HG02852 (cell line): ENCODE results near the gene CMKLR1.

Source experiments
- ATAC-seq: cut with Tn5 transposase; IDR thresholded peaks from one replicate; pipeline ENCODE4 v1.9.1; 2021; ENCODE audit warnings: mild to moderate bottlenecking, moderate library complexity; ENCODE audit not compliant: unreplicated experiment

Gene CMKLR1

DNA sequence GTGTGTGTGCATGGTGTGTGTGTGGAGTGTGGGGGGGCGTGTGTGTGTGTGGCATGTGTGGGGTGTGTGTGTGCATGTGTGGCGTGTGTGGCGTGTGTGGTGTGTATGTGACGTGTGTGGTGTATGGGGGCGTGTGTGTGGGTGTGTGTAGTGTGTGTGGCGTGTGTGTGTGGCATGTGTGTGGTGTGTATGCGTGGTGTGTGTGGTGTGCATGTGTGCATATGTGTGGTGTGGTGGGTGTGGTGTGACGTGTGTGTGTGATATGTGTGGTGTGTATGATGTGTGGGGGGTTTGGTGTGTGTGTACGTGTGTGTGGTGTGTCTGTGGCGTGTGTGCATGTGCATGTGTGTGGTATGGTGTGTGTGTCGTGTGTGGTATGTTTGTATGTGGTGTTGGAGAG is 24.1 kb upstream of the CMKLR1 start:
- ATAC-seq = no peak

DNA sequence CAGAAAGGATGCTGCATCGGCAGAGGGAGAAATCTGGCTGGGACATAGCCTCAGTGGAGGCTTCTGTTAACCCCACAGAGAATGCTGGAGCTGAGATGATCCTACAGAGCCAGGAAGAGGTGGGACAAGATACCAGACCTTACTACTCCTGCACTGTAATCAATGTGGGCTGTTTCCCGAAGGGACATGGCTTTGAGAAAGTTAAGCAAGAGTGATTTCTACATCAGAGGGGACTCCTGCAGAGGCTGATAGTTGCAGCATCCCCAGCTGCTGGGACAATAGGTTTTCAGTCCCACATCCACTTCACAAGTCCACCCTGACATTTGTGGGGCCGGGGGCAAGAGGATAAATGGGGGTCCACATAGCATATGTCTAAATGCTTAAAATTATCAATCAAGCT is 22.5 kb upstream of the CMKLR1 start:
- no peak for ATAC-seq

DNA sequence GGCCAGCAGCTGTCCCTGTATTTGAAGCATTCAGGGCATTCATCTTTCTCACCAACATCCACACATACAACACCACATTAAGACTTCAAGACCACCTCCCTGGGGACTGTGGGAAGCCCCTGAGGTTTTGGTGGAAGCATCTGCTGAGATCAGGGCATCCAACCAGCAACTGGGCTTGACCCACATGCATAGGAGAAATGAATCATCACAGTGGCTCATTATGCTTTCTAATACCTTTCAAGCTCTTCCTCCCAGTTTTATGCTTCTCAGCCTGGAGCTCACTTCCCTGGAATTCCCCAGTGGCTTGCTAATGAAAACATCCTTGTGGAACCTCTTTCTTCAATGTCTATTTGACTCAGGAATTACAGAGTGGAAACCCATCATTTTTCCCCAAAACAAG is 21.4 kb upstream of the CMKLR1 start:
- peak; percentile 61 for ATAC-seq

DNA sequence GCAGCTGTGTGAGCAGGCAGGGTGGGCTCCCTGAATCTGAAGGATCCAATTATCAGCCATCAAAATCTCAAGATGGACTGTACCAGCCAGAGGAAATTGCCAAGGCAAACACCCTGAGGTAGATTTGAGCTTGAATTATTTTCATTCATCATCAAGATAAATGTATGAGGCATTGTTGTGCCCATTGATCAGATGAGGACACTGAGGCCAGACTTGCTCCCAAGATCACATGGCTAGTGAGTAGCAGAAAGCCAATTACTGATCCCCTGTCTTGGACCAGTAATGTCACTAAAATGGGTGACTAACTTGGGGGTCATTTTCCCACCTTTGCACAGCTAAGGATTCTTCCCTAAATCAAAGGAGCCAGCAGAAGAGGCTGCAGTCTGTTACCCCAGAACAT is 20.9 kb upstream of the CMKLR1 start:
- no peak for ATAC-seq

DNA sequence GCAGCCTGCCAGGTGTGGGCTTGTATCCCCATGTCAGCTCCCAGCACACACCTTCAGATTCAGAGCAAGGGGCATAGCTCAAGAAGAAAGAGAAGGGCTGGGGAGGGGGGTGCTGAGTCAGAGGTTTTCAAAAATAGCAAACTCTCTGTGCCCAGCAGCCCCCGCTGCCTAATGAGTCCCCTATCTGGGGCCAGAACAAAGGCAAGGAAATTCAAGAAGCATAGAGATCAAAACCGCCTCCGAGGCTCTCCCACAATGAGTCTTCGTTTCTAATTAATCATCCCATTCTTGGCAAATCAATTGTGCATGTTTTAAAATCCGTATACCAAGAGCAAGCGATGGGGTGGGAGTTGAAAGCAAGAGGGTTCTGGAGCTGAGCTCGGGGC is 19.5 kb upstream of the CMKLR1 start:
- ATAC-seq = no peak

DNA sequence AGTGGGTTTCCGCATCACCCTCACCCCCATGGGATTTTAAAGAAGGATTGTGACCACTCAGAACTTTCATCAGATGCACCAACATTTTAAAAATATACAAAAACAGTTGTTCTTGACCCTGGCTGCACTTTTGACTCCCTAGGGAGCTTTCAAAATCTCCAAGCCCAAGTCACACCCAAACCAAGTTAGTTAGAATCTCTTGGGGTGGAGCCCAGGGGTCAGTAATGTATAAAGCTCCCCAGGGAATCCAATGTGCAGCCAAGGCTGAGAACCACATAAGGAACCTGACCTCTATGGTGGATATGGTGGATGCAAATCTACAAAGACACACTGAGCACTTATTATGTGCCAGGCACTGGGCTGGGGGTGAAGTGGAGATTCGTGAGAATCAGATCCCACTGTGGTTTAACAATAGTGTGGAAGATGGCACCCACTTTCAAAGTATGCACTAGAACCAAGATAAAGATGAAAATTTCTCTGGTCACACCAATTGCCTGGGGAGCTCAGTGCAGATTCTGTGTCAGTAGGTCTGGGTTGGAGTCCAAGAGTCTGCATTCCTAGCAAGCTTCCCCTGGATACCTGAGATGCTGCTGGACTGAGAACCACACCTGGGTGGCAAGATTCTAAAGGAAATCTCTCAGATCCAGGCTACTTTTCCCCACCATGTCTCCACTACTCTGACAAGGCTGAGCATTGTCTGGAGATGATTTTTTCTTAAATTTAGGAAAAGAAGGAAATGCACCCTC is 18.9 kb upstream of the CMKLR1 start:
- ATAC-seq = no peak

DNA sequence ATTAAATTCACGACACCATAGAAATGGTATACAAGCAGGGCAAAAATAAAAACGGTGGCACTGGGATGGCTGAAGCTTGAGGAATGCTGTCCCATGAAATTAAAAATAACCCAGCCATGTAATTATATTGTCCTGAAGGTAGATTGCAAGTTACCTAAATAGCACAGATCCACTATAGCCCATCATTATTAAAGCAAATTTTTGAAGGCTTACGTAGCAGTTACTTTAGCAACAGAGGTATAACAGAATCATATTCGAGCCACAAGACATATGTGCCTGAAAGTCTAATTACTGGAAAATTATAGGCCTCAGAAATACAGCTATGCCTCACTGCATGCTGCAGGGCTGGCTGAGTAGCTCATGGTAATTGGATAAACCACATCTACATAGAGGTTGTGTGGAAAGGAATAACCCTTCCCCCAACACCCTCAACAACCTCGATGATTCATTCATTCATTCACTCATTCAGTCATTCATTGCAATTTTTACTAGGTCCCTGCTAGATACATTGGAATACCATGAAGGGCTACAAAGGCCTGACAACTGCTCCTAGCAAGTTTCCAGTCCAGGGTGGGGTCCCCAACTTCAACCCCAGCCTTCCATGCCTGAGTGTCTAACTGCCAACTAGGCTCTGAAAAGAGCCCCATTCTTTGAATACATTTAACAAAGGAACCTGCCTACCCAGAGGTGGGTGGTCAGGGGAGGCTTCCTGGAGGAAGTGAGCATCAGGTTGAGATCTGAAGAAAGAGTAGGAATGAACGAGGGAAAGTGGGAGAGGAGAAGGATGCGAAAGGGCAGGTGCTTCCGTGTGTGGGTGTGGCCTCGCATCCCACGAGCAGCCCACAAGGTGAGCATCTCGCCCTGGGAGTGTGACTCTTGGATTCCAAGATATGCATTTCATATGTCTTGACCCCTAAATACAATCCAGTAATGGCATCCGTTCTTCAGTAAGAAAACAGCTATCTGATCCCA is 18.0 kb upstream of the CMKLR1 start:
- no peak for ATAC-seq

DNA sequence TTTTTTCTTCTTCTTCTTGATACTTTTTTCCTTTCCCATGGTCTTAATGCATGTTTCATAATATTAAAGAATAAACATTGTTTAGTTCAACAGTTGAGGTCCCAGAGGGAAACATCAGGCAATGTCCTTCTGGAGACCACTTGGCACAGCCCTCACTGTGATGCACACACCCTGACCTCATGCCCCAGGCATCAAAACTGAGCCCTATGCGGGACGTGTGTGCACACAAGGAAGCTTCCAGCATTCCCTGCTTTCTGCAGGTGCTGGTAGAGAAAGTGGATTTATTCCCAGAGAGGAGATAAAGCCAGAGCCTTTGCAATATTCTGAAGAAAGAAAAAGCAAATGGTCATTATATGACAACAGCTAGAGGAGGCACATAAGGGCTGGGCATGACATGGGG is 16.0 kb upstream of the CMKLR1 start:
- no peak for ATAC-seq

DNA sequence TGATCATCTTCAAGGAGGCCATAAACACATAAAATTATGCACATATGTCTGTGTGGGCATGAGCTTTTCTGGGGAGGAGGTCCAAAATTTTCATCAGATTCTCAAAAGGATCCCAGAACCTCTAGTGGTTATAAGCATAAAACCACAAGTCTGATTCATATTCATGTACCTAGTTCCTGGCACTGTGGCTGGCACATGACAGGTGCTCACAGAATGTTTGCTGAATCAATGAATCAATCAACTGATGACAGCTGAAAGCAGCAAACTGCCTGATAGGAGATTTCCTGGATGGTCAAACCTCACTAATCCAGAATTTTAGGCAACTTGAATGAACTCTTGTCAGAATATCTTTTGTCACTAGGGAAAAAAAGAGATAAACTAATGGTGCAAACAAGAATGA is 13.5 kb upstream of the CMKLR1 start:
- ATAC-seq = no peak

DNA sequence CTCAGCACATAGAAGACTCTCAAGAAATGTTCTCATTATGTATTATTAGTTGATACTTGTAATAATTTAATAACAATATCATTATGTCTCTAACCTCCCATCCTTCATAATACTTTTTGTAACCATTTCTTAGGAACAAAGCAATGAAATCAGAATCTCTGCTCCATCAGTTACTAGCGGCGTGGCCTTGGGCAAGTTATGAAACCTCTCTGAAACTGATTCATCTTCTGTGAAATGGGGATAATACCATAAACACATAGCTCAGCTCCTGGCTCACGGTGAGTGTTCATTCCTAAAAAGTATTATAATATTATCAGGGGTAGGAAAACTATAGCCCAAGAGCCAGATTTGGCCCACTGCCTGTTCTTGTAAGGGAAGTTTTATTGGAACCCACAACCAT is 11.4 kb upstream of the CMKLR1 start:
- no peak for ATAC-seq

DNA sequence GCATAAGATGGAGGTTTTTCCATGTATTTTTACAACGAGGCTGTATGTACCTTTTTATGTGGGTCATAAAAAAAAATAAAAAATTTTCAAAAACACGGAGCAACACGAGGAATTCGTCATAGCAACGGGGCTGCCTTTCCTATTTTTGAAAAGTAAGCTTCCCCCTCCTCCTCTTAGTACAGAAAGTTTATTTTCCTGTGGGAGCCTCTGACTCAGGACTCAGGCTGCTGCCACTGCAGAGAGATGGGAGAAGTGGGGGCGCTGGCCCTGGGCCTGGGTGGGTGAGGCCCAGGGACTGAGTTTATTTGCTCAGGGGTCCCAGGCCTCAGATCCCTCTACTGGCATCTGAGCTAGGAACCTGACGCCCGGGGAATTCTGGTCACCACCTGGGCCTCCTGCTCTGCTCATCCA is 10.2 kb upstream of the CMKLR1 start:
- no peak for ATAC-seq

DNA sequence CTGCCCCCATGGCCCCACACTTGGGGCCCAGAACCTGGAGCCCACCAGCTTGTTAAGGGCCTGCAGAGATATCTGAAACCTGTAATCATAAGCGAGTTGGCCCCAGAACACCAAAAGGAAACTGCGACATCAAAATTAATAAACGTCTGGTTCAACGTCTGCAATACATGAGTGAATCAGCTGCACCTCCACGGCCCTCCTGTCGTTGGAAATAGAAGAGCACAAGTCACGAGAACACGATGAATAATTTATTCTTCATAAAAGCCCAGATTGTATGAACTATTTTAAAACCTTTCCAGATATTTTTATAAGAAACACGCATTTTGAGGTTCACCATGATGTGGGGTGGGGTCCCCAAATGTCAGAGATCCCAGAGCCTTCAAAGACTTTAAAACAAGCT is 9.7 kb upstream of the CMKLR1 start:
- ATAC-seq = no peak

DNA sequence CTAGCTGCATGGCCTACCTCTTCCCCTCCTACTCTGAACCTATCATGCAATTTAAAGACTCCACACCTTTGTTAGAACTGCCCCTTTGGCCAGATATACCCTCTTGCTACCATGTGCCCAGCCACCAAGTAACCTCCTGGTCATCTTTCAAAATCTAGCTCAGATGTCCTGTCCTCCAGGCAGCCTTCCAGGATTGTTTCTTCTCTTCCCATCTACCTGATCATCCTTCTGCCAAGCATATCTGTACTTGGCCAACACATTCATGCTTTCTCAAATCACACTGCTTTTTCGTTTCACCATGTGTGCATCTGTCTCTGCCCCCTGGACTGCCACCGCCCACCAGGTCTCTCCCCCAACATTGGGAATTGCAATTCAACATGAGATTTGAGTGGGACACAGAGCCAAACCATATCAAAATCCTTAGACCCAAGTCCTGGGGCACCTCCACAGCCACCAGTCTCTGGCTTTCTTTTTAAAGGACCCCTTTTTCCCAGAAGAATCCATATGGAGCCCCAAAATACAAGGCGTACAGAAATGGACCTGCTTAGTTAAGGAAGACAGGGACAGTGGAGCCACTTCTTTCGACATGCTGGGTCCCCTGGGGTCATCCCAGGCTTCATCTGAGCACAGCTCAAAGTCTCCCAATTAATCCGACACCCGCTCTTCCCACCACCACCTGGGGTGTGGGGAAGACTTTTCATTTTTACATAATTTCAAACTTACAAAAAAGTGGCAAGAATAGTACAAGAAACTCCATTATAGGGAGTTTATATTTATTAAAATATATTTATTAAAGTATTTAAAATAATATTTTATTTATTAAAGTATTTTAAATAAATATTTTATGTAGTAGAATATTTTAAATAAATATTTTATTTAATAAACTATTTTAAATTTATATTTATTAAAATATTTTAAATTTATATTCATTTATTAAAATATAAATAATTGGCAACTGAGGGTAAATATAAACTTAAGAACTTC is 7.9 kb upstream of the CMKLR1 start:
- no peak for ATAC-seq

DNA sequence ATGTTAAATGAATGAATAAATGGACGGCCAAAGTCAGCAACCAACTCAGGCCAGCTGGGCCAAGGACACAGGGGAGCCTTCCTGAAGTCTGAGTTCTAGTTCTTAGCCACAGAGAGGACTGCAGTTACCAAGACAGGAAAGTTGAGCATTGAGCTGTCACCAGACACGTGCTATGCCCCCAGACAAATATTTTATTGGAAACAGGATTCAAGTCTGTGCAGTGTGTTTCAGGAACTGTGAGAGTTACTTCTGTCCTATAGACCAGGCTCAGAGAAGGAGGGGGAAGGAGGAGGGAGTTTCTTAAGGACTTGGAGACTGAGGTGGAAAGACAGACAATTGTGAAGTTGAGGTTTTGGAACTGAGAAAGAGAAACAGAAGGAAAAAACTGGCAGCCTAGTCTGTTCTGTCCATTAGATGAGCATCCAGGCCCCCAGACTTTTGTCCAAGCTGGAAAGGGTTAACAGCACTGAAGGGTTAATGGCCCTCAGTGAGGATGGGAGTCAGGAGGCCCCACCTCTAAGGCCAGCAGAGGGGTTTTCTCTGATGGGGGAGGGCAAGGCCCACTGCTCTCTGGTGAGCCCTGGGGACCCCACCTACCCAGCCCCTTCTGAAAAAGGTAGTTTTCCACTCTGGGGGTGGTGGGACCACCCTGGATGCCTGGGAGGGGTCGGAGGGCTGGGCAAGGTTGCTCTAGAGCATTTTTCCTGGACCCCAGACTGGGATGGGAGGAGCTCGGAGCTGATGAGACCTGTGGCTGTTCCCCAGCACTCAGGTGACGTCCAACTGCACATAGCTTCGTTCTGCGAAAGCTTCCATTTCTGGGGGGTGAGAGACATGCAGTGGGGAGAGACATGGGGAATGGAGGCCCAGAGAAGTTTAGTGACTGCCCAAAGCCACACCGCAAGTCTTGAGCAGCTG is 6.9 kb upstream of the CMKLR1 start:
- ATAC-seq = no peak

DNA sequence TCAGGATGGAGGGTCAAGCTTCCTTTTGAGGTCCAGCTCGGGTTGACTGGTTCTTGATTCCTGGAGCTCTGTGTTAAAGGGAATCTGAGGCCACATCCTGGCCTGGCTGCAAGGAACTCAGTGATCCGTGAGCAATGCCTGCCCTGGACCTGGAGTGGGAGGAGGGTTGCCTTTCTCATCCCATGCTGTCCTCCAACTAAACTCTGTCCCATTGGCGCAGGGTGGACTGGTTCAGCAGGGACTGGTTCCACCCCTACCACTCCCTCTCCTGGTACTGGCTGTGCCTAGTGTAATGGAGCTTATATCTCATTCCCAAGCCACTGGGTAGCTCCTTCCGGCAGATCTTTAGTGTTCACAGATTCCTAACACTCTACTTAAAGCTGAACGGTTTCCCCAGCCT is 3.9 kb upstream of the CMKLR1 start:
- ATAC-seq = no peak

DNA sequence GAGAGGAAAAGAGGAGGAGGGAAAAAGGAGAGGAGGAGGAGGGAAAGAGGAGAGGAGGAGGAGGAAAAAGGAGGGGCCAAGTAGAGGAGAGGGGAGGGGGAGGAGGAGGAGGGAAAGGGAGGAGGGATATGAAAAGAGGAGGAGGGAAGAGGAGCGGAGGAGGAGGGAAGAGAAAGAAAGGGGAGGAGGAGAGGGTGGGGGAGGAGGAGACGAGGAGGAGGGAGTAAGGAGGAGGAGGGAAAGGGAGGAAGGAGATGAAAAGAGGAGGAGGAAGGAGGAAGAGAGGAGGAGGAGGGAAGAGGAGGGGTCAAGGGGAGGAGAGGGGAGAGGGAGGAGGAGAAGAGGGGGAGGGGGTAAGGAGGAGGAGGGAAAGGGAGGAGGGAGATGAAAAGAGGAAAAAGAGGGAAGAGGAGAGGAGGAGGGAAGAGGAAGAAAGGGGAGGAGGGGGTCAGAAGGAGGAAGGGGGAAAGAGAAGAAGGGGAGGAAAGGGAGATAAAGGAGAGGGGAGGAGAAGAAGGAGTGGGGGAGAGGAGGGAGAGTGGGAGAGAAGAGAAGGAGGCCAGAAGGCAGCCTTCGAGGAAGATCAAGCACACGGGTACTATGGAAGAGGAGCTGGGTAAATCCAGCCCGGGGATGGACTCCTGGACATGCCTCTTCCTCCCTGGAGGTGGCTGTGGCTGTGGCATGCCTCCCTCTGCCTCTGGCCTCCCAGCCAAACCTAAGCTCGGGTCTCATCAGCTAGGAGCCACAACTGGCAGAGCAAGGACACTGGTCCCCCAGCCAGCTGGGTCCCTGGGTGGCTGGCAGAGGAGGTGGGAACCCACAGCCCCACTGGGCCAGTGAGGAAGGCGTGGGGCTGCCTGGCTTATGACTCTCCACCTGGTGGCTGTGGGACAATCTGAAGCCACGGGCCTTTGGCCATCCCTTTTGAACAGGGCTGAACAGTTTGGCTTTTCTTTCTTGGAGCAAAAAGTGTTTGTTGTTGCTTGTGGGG is 3.0 kb upstream of the CMKLR1 start:
- no peak for ATAC-seq

DNA sequence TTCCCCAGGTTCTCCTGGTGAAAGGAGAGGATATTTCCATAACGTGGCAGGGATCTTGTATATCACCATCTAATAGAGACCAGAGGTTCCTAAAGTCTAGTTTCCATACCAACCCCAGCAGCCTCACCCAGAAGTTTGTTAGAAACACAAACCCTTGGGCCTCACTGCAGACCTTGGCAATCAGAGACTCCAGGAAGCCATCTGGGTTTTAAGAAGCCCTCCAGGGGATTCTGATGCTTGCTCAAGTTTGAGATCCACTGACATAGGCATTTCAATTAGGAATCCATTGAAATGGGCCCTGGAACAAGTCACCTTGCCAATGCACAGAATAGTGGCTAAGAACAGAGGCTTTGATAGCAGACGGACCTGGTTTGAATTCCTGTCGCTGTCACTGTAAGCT is 2.2 kb upstream of the CMKLR1 start:
- ATAC-seq = no peak

DNA sequence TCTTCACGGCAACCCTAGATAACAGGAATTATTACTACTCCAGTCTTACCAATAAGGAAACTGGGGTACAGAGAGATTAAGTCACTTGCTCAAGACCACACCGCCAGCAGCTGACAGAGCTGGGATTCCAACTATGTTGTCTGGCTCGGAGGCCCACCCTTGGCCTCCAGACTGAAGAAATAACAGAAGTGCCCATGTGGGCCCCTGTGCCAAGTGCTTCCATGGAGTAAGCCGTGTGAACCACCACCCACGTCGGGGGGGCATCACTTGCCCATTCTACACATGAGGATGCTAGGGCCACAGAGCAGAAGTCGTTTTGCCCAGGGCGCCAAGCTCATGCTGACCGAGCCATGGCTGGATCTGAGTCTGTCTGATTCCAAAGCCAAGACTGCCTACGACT is 926 bp upstream of the CMKLR1 start:
- no peak for ATAC-seq
